GM12801 (cell line): Measurements from ENCODE around the gene MIOX.

Experiments
- CTCF ChIP-seq: IDR thresholded peaks from one replicate; pipeline ENCODE4 v1.5.1; 2011; ENCODE audit warnings: control low read depth; ENCODE audit not compliant: insufficient read length; ENCODE audit errors: extremely low read depth

Gene MIOX

GRCh38 chr22:50508897-50509296, 22.2 kb downstream of the MIOX start:
- no peak for TF ChIP-seq CTCF

GRCh38 chr22:50513175-50513574, 26.5 kb downstream of the MIOX start:
- no peak for TF ChIP-seq CTCF

GRCh38 chr22:50516068-50516467, 29.4 kb downstream of the MIOX start:
- TF ChIP-seq CTCF = no peak

- no peak for TF ChIP-seq CTCF
Measured at GRCh38 chr22:50516891-50517290, 30.2 kb downstream of the MIOX start.

GRCh38 chr22:50517495-50518260, 31.0 kb downstream of the MIOX start:
- TF ChIP-seq CTCF = no peak

- TF ChIP-seq CTCF = no peak
Measured at GRCh38 chr22:50518606-50519005, 31.9 kb downstream of the MIOX start.

- TF ChIP-seq CTCF = no peak
Measured at GRCh38 chr22:50519151-50519550, 32.5 kb downstream of the MIOX start.
